C4-2B (cell line): ENCODE measurements around the gene GSTO1.
A peak's percentile ranks its signal among the peaks of the same experiment; 100 is the strongest.

Experiments
- H3K27ac ChIP-seq: fragments of 450-650 bp; 2 replicates; pipeline ENCODE4 v1.5.1; 2017
- CTCF ChIP-seq: fragments of 450-650 bp; conservative IDR thresholded peaks from 2 replicates; pipeline ENCODE4 v1.5.1; 2017; ENCODE audit warnings: mild to moderate bottlenecking
- ZFX ChIP-seq: fragments of 450-650 bp; IDR thresholded peaks from 2 replicates; pipeline ENCODE4 v1.6.1; 2017

The GSTO1 gene

GRCh38 chr10:104277785-104278184 is 23.1 kb downstream of the GSTO1 start:
- TF ChIP-seq CTCF (no peak), ZFX (no peak)
- H3K27ac ChIP-seq = peak overlapping the region; percentile 73

- TF ChIP-seq ZFX (no peak), CTCF (no peak)
These were observed 25.0 kb downstream of the GSTO1 start for GRCh38 chr10:104279550-104280259.

GRCh38 chr10:104281694-104282093 is 27.0 kb downstream of the GSTO1 start:
- no peak for TF ChIP-seq ZFX
- TF ChIP-seq CTCF = no peak
- H3K27ac ChIP-seq = no peak overlapping the region

More at GRCh38 chr10:104279550-104280259, 25.0 kb downstream of the GSTO1 start:
- H3K27ac ChIP-seq = peak overlapping the region; percentile 12; the same call in 1 of the 2 replicates

- H3K27ac ChIP-seq = no peak overlapping the region
- TF ChIP-seq CTCF (no peak), ZFX (no peak)
These were observed 30.2 kb downstream of the GSTO1 start for GRCh38 chr10:104284846-104285245.

GRCh38 chr10:104286939-104287338 is 32.2 kb downstream of the GSTO1 start:
- H3K27ac ChIP-seq = peak overlapping the region; percentile 48
- TF ChIP-seq ZFX (no peak), CTCF (no peak)

GRCh38 chr10:104288355-104288754 is 33.7 kb downstream of the GSTO1 start:
- peak overlapping the region; percentile 81 for H3K27ac ChIP-seq
- TF ChIP-seq ZFX (no peak), CTCF (no peak)

- H3K27ac ChIP-seq = no peak overlapping the region
- peak; percentile 100 for TF ChIP-seq CTCF
- no peak for TF ChIP-seq ZFX
These were observed 36.8 kb downstream of the GSTO1 start for GRCh38 chr10:104291439-104291951.
